AG04449 (cell line): ENCODE measurements around the gene PKP3.
"Not testable (repeated sequence)": the region's sequence is repeated elsewhere in the genome, so short reads cannot be mapped to it uniquely, and the experiment has no call there.

Experiments
- CTCF ChIA-PET: fragments of 350-600 bp; formaldehyde crosslinking; extraction: SDS; loops from one replicate; lab custom pipeline; 2021; ENCODE audit warnings: antibody characterized with exemption; lab: Yijun Ruan, JAX
- POLR2A ChIA-PET: fragments of 400-600, 350-600 bp; formaldehyde crosslinking; extraction: SDS; loops from one replicate; lab custom pipeline; 2020; ENCODE audit warnings: antibody characterized with exemption, inconsistent platforms; lab: Yijun Ruan, JAX
- DNase-seq: peaks from one replicate; pipeline ENCODE4 v3.0.0-alpha.2; 2010; ENCODE audit warnings: low read depth, low spot score
- H3K4me3 ChIP-seq: 2 replicates; pipeline ENCODE4 v1.5.1; 2011; ENCODE audit warnings: low read depth, mild to moderate bottlenecking, control low read depth, low read length
- CTCF ChIP-seq: IDR thresholded peaks from one replicate; pipeline ENCODE4 v1.5.1; 2011; ENCODE audit warnings: mild to moderate bottlenecking, moderate library complexity, low read length, control low read depth, inconsistent platforms; ENCODE audit not compliant: insufficient read depth; ENCODE audit errors: missing control alignments

The PKP3 gene

GRCh38 chr11:424232-424631 is 30.2 kb downstream of the PKP3 start:
- ChIA-PET POLR2A (no interaction called here), CTCF (no interaction called here)
- DNase-seq, result no peak
- H3K4me3 ChIP-seq, result no peak overlapping the region
- no peak for TF ChIP-seq CTCF

GRCh38 chr11:424766-425165 is 30.8 kb downstream of the PKP3 start:
- POLR2A ChIA-PET, H3K4me3 ChIP-seq, CTCF ChIA-PET, DNase-seq: not testable (repeated sequence)

GRCh38 chr11:425301-425700 is 31.3 kb downstream of the PKP3 start:
- no peak overlapping the region for H3K4me3 ChIP-seq
- ChIA-PET POLR2A (no interaction called here), CTCF (interaction anchor here (0.9 kb wide), 1 partner anchor 22 kb away, joined by 4 read pairs; no protein-coding TSS in a partner anchor)
- TF ChIP-seq CTCF, result no peak
- no peak for DNase-seq

- no peak overlapping the region for H3K4me3 ChIP-seq
- no peak for DNase-seq
- CTCF ChIA-PET, result interaction anchor here (1.3 kb wide), 1 partner anchor 22 kb away, joined by 3 read pairs; no protein-coding TSS in a partner anchor
- POLR2A ChIA-PET, result no interaction called here
- TF ChIP-seq CTCF, result no peak
Observed at GRCh38 chr11:426851-427250, 32.8 kb downstream of the PKP3 start.

- no peak overlapping the region for H3K4me3 ChIP-seq
- CTCF ChIA-PET, result no interaction called here
- POLR2A ChIA-PET, result no interaction called here
- no peak for TF ChIP-seq CTCF
- DNase-seq, result no peak
Observed at GRCh38 chr11:428295-428694, 34.3 kb downstream of the PKP3 start.

GRCh38 chr11:429391-429790 is 35.4 kb downstream of the PKP3 start:
- DNase-seq, result no peak
- no peak for TF ChIP-seq CTCF
- no peak overlapping the region for H3K4me3 ChIP-seq
- ChIA-PET CTCF (no interaction called here), POLR2A (no interaction called here)

GRCh38 chr11:429931-430456 is 36.0 kb downstream of the PKP3 start:
- ChIA-PET POLR2A (no interaction called here), CTCF (no interaction called here)
- TF ChIP-seq CTCF, result no peak

More at GRCh38 chr11:429931-430456, 36.0 kb downstream of the PKP3 start:
- no peak overlapping the region for H3K4me3 ChIP-seq
- DNase-seq, result no peak
